GM12878 (cell line): Measurements from ENCODE around the gene KCNQ1OT1. TPM values are rescaled to one million over a fixed set of nuclear protein-coding genes. Genes with fewer than 3 reads are reported as not detected.

Experiments used
- ATAC-seq: fragments of 200-7000 bp; cut with Tn5 transposase; 3 replicates; pipeline ENCODE4 v1.9.1; 2020; ENCODE audit warnings: mild to moderate bottlenecking, moderate library complexity
- BruUV-seq: library from RNA; stranded (reverse); fragments of 400-500 nt; replicated peaks from 2 replicates; lab custom pipeline; 2021; lab: Mats Ljungman, UMichigan
- CTCF ChIA-PET: fragments of 300-600 bp; sonication (Branson Sonifier 250); formaldehyde crosslinking; extraction: SDS; loops from one replicate; lab custom pipeline; 2021; ENCODE audit warnings: inconsistent platforms; lab: Yijun Ruan, JAX
- POLR2A ChIA-PET: fragments of 350-600 bp; formaldehyde crosslinking; extraction: SDS; loops from one replicate; lab custom pipeline; 2021; ENCODE audit warnings: inconsistent platforms; lab: Charles Lee
- RAD21 ChIA-PET: fragments of 300-600 bp; sonication (Branson Sonifier 250); formaldehyde crosslinking; loops from one replicate; lab custom pipeline; 2023; ENCODE audit warnings: antibody characterized with exemption; ENCODE audit not compliant: unreplicated experiment; lab: Charles Lee
- SMC1A ChIA-PET: fragments of 300-600 bp; sonication (Branson Sonifier 250); formaldehyde crosslinking; loops from one replicate; lab custom pipeline; 2023; ENCODE audit not compliant: unreplicated experiment, uncharacterized antibody; lab: Charles Lee
- DNase-seq: peaks from one replicate; pipeline ENCODE4 v3.0.0-alpha.2; 2011; ENCODE audit warnings: low read depth, low spot score
- FAIRE-seq: peaks from 3 replicates; lab custom pipeline; 2011; peaks lifted over from hg19 to GRCh38; lab: Jason Lieb, UNC
- H2AFZ ChIP-seq: 2 replicates; pipeline ENCODE4 v1.6.0; 2011; ENCODE audit warnings: low read depth, low read length, control low read depth; ENCODE audit not compliant: control insufficient read depth
- H3K27ac ChIP-seq: 2 replicates; pipeline ENCODE4 v1.5.1; 2011; ENCODE audit warnings: control low read depth; ENCODE audit not compliant: control insufficient read depth, insufficient read depth
- H3K27me3 ChIP-seq, 2 experiments: replicated peaks in 1 of 2; 2 replicates each; pipeline versions ENCODE4 v1.6.0 to v1.6.1; 2011; ENCODE audit warnings: low read length in 1 of 2; ENCODE audit not compliant: control insufficient read depth in 2 of 2, insufficient read depth in 2 of 2
- H3K36me3 ChIP-seq, 2 experiments: 2 replicates each; pipeline ENCODE4 v1.5.1; 2011; ENCODE audit warnings: low read length in 1 of 2; ENCODE audit not compliant: control insufficient read depth in 2 of 2, insufficient read depth in 2 of 2
- H3K4me1 ChIP-seq: 2 replicates; pipeline ENCODE4 v1.6.1; 2011; ENCODE audit warnings: mild to moderate bottlenecking, low read length, moderate library complexity, mixed read lengths; ENCODE audit not compliant: control insufficient read depth, insufficient read depth
- H3K4me2 ChIP-seq: 2 replicates; pipeline ENCODE4 v1.6.0; 2011; ENCODE audit warnings: control low read depth; ENCODE audit not compliant: control insufficient read depth, insufficient read depth
- H3K4me3 ChIP-seq: fragments of 200-600 bp; sonication (generic); 2 replicates; pipeline ENCODE4 v1.5.1; 2016
- H3K79me2 ChIP-seq: 2 replicates; pipeline ENCODE4 v1.6.0; 2011; ENCODE audit warnings: low read length; ENCODE audit not compliant: control insufficient read depth, insufficient read depth
- H3K9ac ChIP-seq: 2 replicates; pipeline ENCODE4 v1.8.0; 2011; ENCODE audit warnings: low read length, control low read depth, mixed read lengths; ENCODE audit not compliant: control insufficient read depth, insufficient read depth
- H3K9me3 ChIP-seq: replicated peaks from 3 replicates; pipeline ENCODE4 v1.5.1; 2011; ENCODE audit warnings: mild to moderate bottlenecking, low read length; ENCODE audit not compliant: control insufficient read depth, insufficient read depth
- H4K20me1 ChIP-seq: 2 replicates; pipeline ENCODE4 v1.6.0; 2011; ENCODE audit not compliant: control insufficient read depth, insufficient read depth
- ELK1 ChIP-seq: IDR thresholded peaks from 2 replicates; pipeline ENCODE4 v1.6.1; 2012; ENCODE audit warnings: low read depth, low read length, improper control_type of control experiment
- HDAC6 ChIP-seq: fragments of 200-600 bp; sonication (generic); IDR thresholded peaks from one replicate; pipeline ENCODE4 v1.8.0; 2017; ENCODE audit warnings: antibody characterized with exemption; ENCODE audit not compliant: unreplicated experiment
- HDGF ChIP-seq: fragments of 450-650 bp; IDR thresholded peaks from 2 replicates; pipeline ENCODE4 v1.6.1; 2016; ENCODE audit warnings: antibody characterized with exemption
- HSF1 ChIP-seq: fragments of 150-350 bp; IDR thresholded peaks from 2 replicates; pipeline ENCODE4 v1.6.1; 2014; ENCODE audit warnings: mild to moderate bottlenecking, low read depth, low read length
- RAD21 ChIP-seq: IDR thresholded peaks from 2 replicates; pipeline ENCODE4 v1.6.1; 2011; ENCODE audit warnings: mild to moderate bottlenecking, low read depth, low read length, moderate library complexity; ENCODE audit not compliant: insufficient read depth
- RB1 ChIP-seq: fragments of 450-650 bp; formaldehyde crosslinking; IDR thresholded peaks from 2 replicates; pipeline ENCODE4 v1.6.1; 2017; ENCODE audit warnings: mild to moderate bottlenecking, borderline replicate concordance
- RBBP5 ChIP-seq: fragments of 200-600 bp; sonication (generic); conservative IDR thresholded peaks from 2 replicates; pipeline ENCODE4 v1.6.1; 2016
- SMC3 ChIP-seq: IDR thresholded peaks from 2 replicates; pipeline ENCODE4 v1.6.1; 2011; ENCODE audit warnings: low read length, improper control_type of control experiment, borderline replicate concordance
- SUZ12 ChIP-seq: fragments of 200-600 bp; sonication (generic); IDR thresholded peaks from one replicate; pipeline ENCODE4 v1.6.1; 2018; ENCODE audit warnings: antibody characterized with exemption, mild to moderate bottlenecking; ENCODE audit not compliant: unreplicated experiment
- USF2 ChIP-seq: IDR thresholded peaks from 2 replicates; pipeline ENCODE4 v1.6.1; 2011; ENCODE audit warnings: low read depth, low read length, improper control_type of control experiment, borderline replicate concordance
- WRNIP1 ChIP-seq: IDR thresholded peaks from 2 replicates; pipeline ENCODE4 v1.6.1; 2011; ENCODE audit warnings: low read depth, low read length, improper control_type of control experiment, borderline replicate concordance
- ZBTB11 ChIP-seq: fragments of 450-650 bp; formaldehyde crosslinking; IDR thresholded peaks from 2 replicates; pipeline ENCODE4 v1.5.0; 2022; ENCODE audit warnings: mild to moderate bottlenecking, missing genetic modification characterization
- WGBS: methylation state at CpG from one replicate; pipeline ENCODE4 v1.1.6; 2016; ENCODE audit warnings: low lambda C conversion rate; ENCODE audit not compliant: insufficient replicate concordance, insufficient coverage; ENCODE audit errors: missing lambda C conversion rate; 5-methylcytosine and 5-hydroxymethylcytosine counted together
- in situ Hi-C: fragments of 300-500 bp; cut with MboI; formaldehyde crosslinking; loops from 9 replicates; pipeline ENCODE4 v1.14.3; 2018; ENCODE audit warnings: mixed read lengths
- intact Hi-C: fragments of 100-400 bp; cut with micrococcal nuclease; formaldehyde crosslinking; loops from one replicate; pipeline ENCODE4 v1.14.2; 2022; ENCODE audit not compliant: unreplicated experiment
- polyA plus RNA-seq, 11 experiments: library from polyadenylated mRNA; depleted of rRNA in 4 of 11; unstranded in 6 of 11; stranded (reverse) in 5 of 11; fragments of >200 nt; fragmentation: Nextera tagmentation in 4 of 11; fragmentation: Illumina TruSeq in 1 of 11; extraction: Ambion mirVana in 4 of 11; extraction: Trizol in 1 of 11; gene quantifications; 1 replicate in 1 of 11; 2 replicates in 10 of 11; pipeline versions ENCODE4 v1.2.1 to v1.2.3, GENCODE V29; 2011 to 2016; ENCODE audit warnings: inconsistent platforms in 2 of 11, missing spikeins in 2 of 11, low read depth in 1 of 11
- total RNA-seq, 4 experiments: library from RNA; depleted of rRNA in 3 of 4; stranded (reverse); fragments of >200 nt in 3 of 4; fragmentation: Illumina TruSeq in 1 of 4; extraction: Trizol in 1 of 4; gene quantifications; 2 replicates each; pipeline versions ENCODE4 v1.2.1 to v1.2.3, GENCODE V29; 2013 to 2021

KCNQ1OT1 gene
- total and polyA plus RNA-seq, 10 of the 15 experiments (the other 5 are each of a cell fraction or from before 2014, with no cell fraction given) = 0.02 to 1.6 (median 0.41) TPM

GRCh38 chr11:2612884-2613571 is 86.8 kb downstream of the KCNQ1OT1 start:
- H3K36me3 ChIP-seq = no peaks in the 10 kb centered on the region
- H3K4me3 ChIP-seq = no peak overlapping the region
- no peak overlapping the region for H2AFZ ChIP-seq
- H3K4me2 ChIP-seq = no peak overlapping the region
- no peaks in the 10 kb centered on the region for H3K79me2 ChIP-seq
- in situ Hi-C loops (no loop called here), intact Hi-C loops (no loop called here)
- ChIA-PET POLR2A (no interaction called here), SMC1A (no interaction called here), RAD21 (no interaction called here), CTCF (no interaction called here)
- DNase-seq = no peak
- H3K9ac ChIP-seq = no peak overlapping the region
- FAIRE-seq = no peak
- no TSS peak for BruUV-seq
- peaks cover 2% of the 10 kb centered on the region; the same call in 1 of the 3 replicates for H3K9me3 ChIP-seq
- H4K20me1 ChIP-seq = no peaks in the 10 kb centered on the region
- no peaks in the 10 kb centered on the region for H3K4me1 ChIP-seq
- no peak for TF ChIP-seq ELK1
- TF ChIP-seq SMC3 = no peak
- TF ChIP-seq HDAC6 = no peak
- TF ChIP-seq RAD21 = no peak
- TF ChIP-seq WRNIP1 = no peak
- no peak for TF ChIP-seq HSF1
- TF ChIP-seq USF2 = no peak
- no peak for TF ChIP-seq SUZ12
- no peak for TF ChIP-seq ZBTB11 (CRISPR knock-in tag)
- no peak for TF ChIP-seq HDGF
- TF ChIP-seq RB1 = no peak
- TF ChIP-seq RBBP5 = no peak
- no peak overlapping the region for H3K27ac ChIP-seq
- 16% methylated on average over 4 of the region's 4 CpGs for WGBS
- ATAC-seq = no peak
- no peaks in the 10 kb centered on the region; a peak in 1 of 4 replicates for H3K27me3 ChIP-seq
